HepG2 (cell line): ENCODE measurements around the gene SNU13. TPM values are rescaled to one million over a fixed set of nuclear protein-coding genes. Genes with fewer than 3 reads are reported as not detected.
A peak's percentile ranks its signal among the peaks of the same experiment; 100 is the strongest.

Source experiments
- ARNT ChIP-seq: fragments of 450-650 bp; IDR thresholded peaks from 2 replicates; pipeline ENCODE4 v1.6.1; 2017
- HCFC1 ChIP-seq: fragments of 150-350 bp; IDR thresholded peaks from 2 replicates; pipeline ENCODE4 v1.6.1; 2014; ENCODE audit warnings: low read depth, low read length
- IRF2 ChIP-seq: IDR thresholded peaks from 2 replicates; pipeline ENCODE4 v1.6.1; 2018; ENCODE audit warnings: missing genetic modification reagents, missing compliant biosample characterization
- KLF13 ChIP-seq: sonication (generic); formaldehyde crosslinking; IDR thresholded peaks from 2 replicates; pipeline ENCODE4 v1.4.0; 2020; ENCODE audit warnings: mild to moderate bottlenecking, missing genetic modification reagents
- NCOA5 ChIP-seq: sonication (generic); formaldehyde crosslinking; IDR thresholded peaks from 2 replicates; pipeline ENCODE4 v1.4.0; 2020; ENCODE audit warnings: missing genetic modification reagents
- NR3C1 ChIP-seq: sonication (generic); formaldehyde crosslinking; IDR thresholded peaks from 2 replicates; pipeline ENCODE4 v1.4.0; 2020; ENCODE audit warnings: missing genetic modification reagents
- POLR2AphosphoS2 ChIP-seq: IDR thresholded peaks from 2 replicates; pipeline ENCODE4 v1.6.1; 2011; ENCODE audit warnings: low read depth, low read length, improper control_type of control experiment
- U2AF2 ChIP-seq: fragments of 200-400 bp; formaldehyde crosslinking; IDR thresholded peaks from 2 replicates; pipeline ENCODE4 v1.6.1; 2017; ENCODE audit warnings: low read depth, mild to moderate bottlenecking, low read length
- ZNF12 ChIP-seq: sonication (generic); formaldehyde crosslinking; IDR thresholded peaks from 2 replicates; pipeline ENCODE4 v1.5.0; 2020; ENCODE audit warnings: missing genetic modification reagents
- ZNF263 ChIP-seq: sonication (generic); formaldehyde crosslinking; IDR thresholded peaks from 2 replicates; pipeline ENCODE4 v1.4.0; 2020; ENCODE audit warnings: missing genetic modification reagents
- ZNF337 ChIP-seq: sonication (generic); formaldehyde crosslinking; IDR thresholded peaks from 2 replicates; pipeline ENCODE4 v1.5.1; 2020; ENCODE audit warnings: missing genetic modification reagents, low read depth, mild to moderate bottlenecking, borderline replicate concordance
- ZNF382 ChIP-seq: sonication (generic); formaldehyde crosslinking; IDR thresholded peaks from 2 replicates; pipeline ENCODE4 v1.5.0; 2020; ENCODE audit warnings: missing genetic modification reagents, mild to moderate bottlenecking, borderline replicate concordance
- ZNF484 ChIP-seq: sonication (generic); formaldehyde crosslinking; IDR thresholded peaks from 2 replicates; pipeline ENCODE4 v1.5.1; 2020; ENCODE audit warnings: mild to moderate bottlenecking, low read depth, missing genetic modification reagents, borderline replicate concordance
- ZNF761 ChIP-seq: sonication (generic); formaldehyde crosslinking; conservative IDR thresholded peaks from 2 replicates; pipeline ENCODE4 v1.4.0; 2020; ENCODE audit warnings: mild to moderate bottlenecking, missing genetic modification reagents
- ZNF773 ChIP-seq: sonication (generic); formaldehyde crosslinking; IDR thresholded peaks from 2 replicates; pipeline ENCODE4 v1.4.0; 2020; ENCODE audit warnings: missing genetic modification reagents, borderline replicate concordance
- ZSCAN25 ChIP-seq: sonication (generic); formaldehyde crosslinking; IDR thresholded peaks from 2 replicates; pipeline ENCODE4 v1.8.0; 2022; ENCODE audit warnings: mild to moderate bottlenecking, missing genetic modification reagents
- polyA plus RNA-seq, 8 experiments: library from polyadenylated mRNA; depleted of rRNA in 3 of 8; stranded (reverse) in 7 of 8; unstranded in 1 of 8; fragments of >200 nt; fragmentation: Illumina TruSeq in 4 of 8; extraction: Trizol in 4 of 8; gene quantifications; 2 replicates each; pipeline versions ENCODE4 v1.2.1 to v1.2.3, GENCODE V29; 2011 to 2016; ENCODE audit warnings: low read depth in 4 of 8, missing spikeins in 1 of 8, mixed read lengths in 1 of 8; ENCODE audit not compliant: insufficient read depth in 1 of 8
- total RNA-seq, 5 experiments: library from RNA; depleted of rRNA; stranded (reverse); fragments of >200 nt; fragmentation: Illumina TruSeq; extraction: Trizol; gene quantifications; 2 replicates each; pipeline ENCODE4 v1.2.3, GENCODE V29; 2016; ENCODE audit warnings: low read depth in 1 of 5
- TF ChIP-seq, protein P1 (sequence below): sonication (generic); formaldehyde crosslinking; IDR thresholded peaks from 2 replicates; pipeline ENCODE4 v1.4.0; 2020; ENCODE audit warnings: missing genetic modification reagents, borderline replicate concordance
- TF ChIP-seq, protein P2 (sequence below): sonication (generic); formaldehyde crosslinking; IDR thresholded peaks from 2 replicates; pipeline ENCODE4 v1.4.0; 2020; ENCODE audit warnings: mild to moderate bottlenecking, missing genetic modification reagents

Gene SNU13
- total and polyA plus RNA-seq, 2 of the 13 experiments (the other 11 are each of a cell fraction or from before 2014, with no cell fraction given): 203 to 287 TPM

DNA sequence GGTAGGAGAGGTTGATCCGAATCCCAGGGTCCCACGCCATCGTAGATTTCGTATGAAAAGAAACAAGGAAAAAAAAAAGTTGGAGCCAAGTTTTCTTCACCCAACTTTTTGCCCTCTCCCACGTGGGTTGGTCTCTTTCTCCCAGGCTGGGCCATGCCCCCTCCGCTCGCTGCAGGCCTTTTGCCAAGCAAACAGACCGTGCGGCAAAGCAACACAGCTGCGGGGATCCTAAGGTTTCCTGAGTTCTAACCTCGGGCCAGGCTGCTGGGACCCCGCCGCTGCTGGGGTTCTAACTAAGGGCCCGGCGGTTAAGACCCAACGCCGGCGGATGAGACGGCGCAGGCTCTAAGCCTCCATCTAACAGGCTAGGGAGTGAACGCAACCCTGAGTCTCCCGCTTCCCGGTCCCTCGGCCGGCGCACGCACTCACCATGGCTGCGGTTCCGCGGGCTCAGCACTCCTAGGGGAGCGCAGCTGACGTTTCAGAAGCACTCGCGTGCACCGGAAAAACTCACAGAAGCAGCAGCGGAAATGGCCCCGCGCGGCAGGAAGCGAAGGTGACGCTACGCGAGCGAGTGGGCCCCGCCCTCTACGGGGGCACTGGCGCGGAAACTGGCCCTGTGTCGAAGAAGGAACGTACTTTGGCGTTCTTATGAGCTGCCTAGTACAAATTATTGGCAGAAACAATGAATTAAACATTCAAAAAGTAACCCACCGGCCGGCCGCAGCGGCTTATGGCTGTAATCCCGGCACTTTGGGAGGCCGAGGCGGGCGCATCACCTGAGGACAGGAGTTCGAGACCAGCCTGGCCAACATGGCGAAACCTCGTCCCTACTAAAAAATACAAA lies at the start of gene SNU13 (continued):
- TF ChIP-seq, protein P1, sequence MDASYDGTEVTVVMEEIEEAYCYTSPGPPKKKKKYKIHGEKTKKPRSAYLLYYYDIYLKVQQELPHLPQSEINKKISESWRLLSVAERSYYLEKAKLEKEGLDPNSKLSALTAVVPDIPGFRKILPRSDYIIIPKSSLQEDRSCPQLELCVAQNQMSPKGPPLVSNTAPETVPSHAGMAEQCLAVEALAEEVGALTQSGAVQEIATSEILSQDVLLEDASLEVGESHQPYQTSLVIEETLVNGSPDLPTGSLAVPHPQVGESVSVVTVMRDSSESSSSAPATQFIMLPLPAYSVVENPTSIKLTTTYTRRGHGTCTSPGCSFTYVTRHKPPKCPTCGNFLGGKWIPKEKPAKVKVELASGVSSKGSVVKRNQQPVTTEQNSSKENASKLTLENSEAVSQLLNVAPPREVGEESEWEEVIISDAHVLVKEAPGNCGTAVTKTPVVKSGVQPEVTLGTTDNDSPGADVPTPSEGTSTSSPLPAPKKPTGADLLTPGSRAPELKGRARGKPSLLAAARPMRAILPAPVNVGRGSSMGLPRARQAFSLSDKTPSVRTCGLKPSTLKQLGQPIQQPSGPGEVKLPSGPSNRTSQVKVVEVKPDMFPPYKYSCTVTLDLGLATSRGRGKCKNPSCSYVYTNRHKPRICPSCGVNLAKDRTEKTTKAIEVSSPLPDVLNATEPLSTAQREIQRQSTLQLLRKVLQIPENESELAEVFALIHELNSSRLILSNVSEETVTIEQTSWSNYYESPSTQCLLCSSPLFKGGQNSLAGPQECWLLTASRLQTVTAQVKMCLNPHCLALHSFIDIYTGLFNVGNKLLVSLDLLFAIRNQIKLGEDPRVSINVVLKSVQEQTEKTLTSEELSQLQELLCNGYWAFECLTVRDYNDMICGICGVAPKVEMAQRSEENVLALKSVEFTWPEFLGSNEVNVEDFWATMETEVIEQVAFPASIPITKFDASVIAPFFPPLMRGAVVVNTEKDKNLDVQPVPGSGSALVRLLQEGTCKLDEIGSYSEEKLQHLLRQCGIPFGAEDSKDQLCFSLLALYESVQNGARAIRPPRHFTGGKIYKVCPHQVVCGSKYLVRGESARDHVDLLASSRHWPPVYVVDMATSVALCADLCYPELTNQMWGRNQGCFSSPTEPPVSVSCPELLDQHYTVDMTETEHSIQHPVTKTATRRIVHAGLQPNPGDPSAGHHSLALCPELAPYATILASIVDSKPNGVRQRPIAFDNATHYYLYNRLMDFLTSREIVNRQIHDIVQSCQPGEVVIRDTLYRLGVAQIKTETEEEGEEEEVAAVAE: peak; percentile 41; the same call in 1 of the 2 replicates
- TF ChIP-seq ZSCAN25 (CRISPR knock-in tag) (peak; percentile 45; the same call in 1 of the 2 replicates), POLR2AphosphoS2 (no peak), HCFC1 (no peak), ARNT (no peak), NCOA5 (CRISPR knock-in tag) (no peak), ZNF761 (CRISPR knock-in tag) (no peak), IRF2 (CRISPR knock-in tag) (peak; percentile 74; the same call in 1 of the 2 replicates), ZNF12 (CRISPR knock-in tag) (no peak), NR3C1 (CRISPR knock-in tag) (no peak), ZNF382 (CRISPR knock-in tag) (no peak), U2AF2 (no peak), ZNF773 (no peak), ZNF263 (peak; percentile 45), KLF13 (CRISPR knock-in tag) (no peak), ZNF337 (CRISPR knock-in tag) (0 out of 2 replicates have a peak, but pooled peaks have one; percentile 48), ZNF484 (CRISPR knock-in tag) (peak; percentile 74; the same call in 1 of the 2 replicates)
- TF ChIP-seq, protein P2, sequence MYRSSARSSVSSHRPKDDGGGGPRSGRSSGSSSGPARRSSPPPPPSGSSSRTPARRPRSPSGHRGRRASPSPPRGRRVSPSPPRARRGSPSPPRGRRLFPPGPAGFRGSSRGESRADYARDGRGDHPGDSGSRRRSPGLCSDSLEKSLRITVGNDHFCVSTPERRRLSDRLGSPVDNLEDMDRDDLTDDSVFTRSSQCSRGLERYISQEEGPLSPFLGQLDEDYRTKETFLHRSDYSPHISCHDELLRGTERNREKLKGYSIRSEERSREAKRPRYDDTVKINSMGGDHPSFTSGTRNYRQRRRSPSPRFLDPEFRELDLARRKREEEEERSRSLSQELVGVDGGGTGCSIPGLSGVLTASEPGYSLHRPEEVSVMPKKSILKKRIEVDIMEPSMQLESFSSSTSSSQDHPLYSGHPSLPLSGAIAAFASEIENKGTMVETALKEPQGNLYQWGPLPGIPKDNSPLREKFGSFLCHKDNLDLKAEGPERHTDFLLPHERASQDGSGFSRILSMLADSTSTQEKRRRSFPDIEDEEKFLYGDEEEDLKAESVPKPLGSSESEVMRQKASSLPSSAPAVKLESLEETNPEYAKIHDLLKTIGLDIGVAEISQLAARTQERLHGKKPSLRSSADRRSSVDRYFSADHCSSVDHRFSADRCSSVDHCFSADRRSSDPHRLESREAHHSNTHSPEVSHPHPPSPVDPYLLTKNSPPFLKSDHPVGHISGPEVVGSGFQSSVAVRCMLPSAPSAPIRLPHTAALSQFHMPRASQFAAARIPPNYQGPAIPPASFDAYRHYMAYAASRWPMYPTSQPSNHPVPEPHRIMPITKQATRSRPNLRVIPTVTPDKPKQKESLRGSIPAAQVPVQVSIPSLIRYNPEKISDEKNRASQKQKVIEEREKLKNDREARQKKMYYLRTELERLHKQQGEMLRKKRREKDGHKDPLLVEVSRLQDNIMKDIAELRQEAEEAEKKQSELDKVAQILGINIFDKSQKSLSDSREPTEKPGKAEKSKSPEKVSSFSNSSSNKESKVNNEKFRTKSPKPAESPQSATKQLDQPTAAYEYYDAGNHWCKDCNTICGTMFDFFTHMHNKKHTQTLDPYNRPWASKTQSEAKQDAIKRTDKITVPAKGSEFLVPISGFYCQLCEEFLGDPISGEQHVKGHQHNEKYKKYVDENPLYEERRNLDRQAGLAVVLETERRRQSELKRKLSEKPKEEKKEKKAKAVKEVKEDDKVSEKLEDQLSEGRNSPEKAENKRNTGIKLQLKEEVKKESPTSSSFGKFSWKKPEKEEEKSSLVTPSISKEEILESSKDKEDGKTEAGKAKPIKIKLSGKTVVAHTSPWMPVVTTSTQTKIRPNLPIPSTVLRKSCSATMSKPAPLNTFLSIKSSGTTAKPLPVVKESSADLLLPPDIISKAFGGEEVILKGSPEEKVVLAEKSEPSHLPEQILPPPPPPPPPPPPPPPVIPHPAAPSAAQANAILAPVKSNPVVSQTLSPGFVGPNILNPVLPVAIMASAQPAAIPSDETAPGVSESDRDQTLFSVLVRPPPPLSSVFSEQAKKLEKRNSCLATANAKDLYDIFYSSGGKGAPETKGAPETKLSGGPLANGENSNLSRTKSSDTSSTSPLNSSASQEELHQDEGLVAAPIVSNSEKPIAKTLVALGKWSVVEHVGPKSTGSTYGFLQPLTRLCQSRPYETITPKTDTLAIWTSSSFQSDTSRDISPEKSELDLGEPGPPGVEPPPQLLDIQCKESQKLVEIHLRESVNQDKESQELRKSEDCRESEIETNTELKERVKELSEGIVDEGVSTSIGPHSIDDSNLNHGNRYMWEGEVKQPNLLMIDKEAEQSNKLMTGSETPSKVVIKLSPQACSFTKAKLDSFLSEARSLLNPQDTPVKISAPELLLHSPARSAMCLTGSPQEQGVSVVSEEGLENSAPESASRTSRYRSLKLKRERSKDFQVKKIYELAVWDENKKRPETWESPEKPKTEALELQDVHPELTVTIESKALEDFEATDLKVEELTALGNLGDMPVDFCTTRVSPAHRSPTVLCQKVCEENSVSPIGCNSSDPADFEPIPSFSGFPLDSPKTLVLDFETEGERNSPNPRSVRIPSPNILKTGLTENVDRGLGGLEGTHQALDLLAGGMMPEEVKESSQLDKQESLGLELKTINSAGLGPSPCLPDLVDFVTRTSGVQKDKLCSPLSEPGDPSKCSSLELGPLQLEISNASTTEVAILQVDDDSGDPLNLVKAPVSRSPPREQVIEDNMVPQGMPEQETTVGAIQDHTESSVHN: no peak; the same call in 1 of the 2 replicates
